RWPE2 (cell line): Measurements from ENCODE around the gene SGCG.

Experiments used
- ATAC-seq: fragments of 200-7000 bp; cut with Tn5 transposase; 3 replicates; pipeline ENCODE4 v1.9.1; 2021; ENCODE audit warnings: low read depth
- DNase-seq: peaks from one replicate; pipeline ENCODE4 v3.0.0-alpha.2; 2020; ENCODE audit warnings: low spot score
- H3K27ac ChIP-seq: fragments of 450-650 bp; 2 replicates; pipeline ENCODE4 v1.5.1; 2017; ENCODE audit warnings: mild to moderate bottlenecking; ENCODE audit not compliant: poor library complexity, severe bottlenecking
- H3K27me3 ChIP-seq: fragments of 250-450 bp; sonication (Bioruptor Pico); 2 replicates; pipeline ENCODE4 v1.5.1; 2021; ENCODE audit warnings: mild to moderate bottlenecking, moderate library complexity; ENCODE audit not compliant: insufficient read depth, poor library complexity, severe bottlenecking
- H3K36me3 ChIP-seq: fragments of 250-450 bp; sonication (Bioruptor Pico); 2 replicates; pipeline ENCODE4 v1.5.1; 2020; ENCODE audit warnings: low read depth, mild to moderate bottlenecking, moderate library complexity
- H3K4me1 ChIP-seq: fragments of 250-450 bp; sonication (Bioruptor Pico); 2 replicates; pipeline ENCODE4 v1.5.1; 2021; ENCODE audit warnings: mild to moderate bottlenecking, moderate library complexity; ENCODE audit not compliant: insufficient read depth, poor library complexity, severe bottlenecking
- H3K4me3 ChIP-seq: fragments of 250-450 bp; sonication (Bioruptor Pico); 2 replicates; pipeline ENCODE4 v1.5.1; 2021; ENCODE audit warnings: mild to moderate bottlenecking, moderate library complexity; ENCODE audit not compliant: severe bottlenecking
- H3K9me3 ChIP-seq: fragments of 250-450 bp; sonication (Bioruptor Pico); 2 replicates; pipeline ENCODE4 v1.5.1; 2021; ENCODE audit warnings: mild to moderate bottlenecking, moderate library complexity; ENCODE audit not compliant: severe bottlenecking
- TF ChIP-seq, protein P1 (sequence below): fragments of 450-650 bp; IDR thresholded peaks from one replicate; pipeline ENCODE4 v1.5.1; 2017; ENCODE audit warnings: mild to moderate bottlenecking, moderate library complexity; ENCODE audit not compliant: poor library complexity, severe bottlenecking

SGCG gene

DNA sequence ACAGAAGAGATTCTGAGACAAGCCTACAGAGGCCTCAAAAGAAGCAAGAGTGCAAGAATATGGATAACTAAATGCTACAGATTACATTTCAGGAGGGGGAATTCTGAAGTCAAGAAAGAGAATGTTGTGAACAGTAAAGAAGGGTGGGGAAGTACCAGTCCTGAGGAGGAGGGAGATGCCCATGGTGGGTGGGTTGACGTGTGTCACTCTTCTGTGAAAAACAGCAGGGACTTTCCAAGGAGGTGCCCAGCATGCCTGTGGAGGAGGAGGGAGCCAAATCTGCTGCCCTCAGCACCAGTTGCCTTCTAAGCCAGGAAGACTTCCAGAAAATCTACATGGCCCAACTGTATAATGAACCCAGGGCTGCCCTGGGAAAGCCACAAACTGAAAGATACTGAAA, 87.7 kb downstream of the SGCG start:
- Histone ChIP-seq H3K27me3 (no peaks in the 10 kb centered on the region), H3K27ac (no peak overlapping the region), H3K9me3 (no peaks in the 10 kb centered on the region), H3K36me3 (no peaks in the 10 kb centered on the region), H3K4me1 (no peaks in the 10 kb centered on the region), H3K4me3 (no peak overlapping the region)
- ATAC-seq = no peak
- TF ChIP-seq, protein P1, sequence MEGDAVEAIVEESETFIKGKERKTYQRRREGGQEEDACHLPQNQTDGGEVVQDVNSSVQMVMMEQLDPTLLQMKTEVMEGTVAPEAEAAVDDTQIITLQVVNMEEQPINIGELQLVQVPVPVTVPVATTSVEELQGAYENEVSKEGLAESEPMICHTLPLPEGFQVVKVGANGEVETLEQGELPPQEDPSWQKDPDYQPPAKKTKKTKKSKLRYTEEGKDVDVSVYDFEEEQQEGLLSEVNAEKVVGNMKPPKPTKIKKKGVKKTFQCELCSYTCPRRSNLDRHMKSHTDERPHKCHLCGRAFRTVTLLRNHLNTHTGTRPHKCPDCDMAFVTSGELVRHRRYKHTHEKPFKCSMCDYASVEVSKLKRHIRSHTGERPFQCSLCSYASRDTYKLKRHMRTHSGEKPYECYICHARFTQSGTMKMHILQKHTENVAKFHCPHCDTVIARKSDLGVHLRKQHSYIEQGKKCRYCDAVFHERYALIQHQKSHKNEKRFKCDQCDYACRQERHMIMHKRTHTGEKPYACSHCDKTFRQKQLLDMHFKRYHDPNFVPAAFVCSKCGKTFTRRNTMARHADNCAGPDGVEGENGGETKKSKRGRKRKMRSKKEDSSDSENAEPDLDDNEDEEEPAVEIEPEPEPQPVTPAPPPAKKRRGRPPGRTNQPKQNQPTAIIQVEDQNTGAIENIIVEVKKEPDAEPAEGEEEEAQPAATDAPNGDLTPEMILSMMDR = no peak
- DNase-seq = no peak

DNA sequence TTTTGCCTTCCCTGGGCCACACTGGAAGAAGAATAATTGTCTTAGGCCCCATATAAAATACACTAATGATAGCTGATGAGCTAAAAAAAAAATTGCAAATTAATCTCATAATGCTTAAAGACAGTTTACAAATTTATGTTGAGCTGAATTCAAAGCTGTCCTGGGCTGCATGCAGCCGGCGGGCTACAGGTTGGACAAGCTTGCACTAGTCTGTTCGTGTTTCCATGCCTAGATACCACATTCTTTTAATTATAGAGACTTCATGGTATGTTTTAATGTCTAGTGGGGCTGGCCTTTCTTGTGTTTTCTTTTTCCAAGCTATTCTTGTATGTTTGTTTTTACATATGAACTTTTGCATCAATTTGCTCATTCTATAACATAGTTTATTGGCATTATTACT, 90.6 kb downstream of the SGCG start:
- no peaks in the 10 kb centered on the region for H3K27me3 ChIP-seq
- DNase-seq (no peak), ATAC-seq (no peak)
- TF ChIP-seq, protein P1 = no peak
- no peaks in the 10 kb centered on the region for H3K9me3 ChIP-seq
- H3K27ac ChIP-seq = no peak overlapping the region
- no peak overlapping the region for H3K4me3 ChIP-seq
- no peaks in the 10 kb centered on the region for H3K4me1 ChIP-seq
- H3K36me3 ChIP-seq = no peaks in the 10 kb centered on the region

DNA sequence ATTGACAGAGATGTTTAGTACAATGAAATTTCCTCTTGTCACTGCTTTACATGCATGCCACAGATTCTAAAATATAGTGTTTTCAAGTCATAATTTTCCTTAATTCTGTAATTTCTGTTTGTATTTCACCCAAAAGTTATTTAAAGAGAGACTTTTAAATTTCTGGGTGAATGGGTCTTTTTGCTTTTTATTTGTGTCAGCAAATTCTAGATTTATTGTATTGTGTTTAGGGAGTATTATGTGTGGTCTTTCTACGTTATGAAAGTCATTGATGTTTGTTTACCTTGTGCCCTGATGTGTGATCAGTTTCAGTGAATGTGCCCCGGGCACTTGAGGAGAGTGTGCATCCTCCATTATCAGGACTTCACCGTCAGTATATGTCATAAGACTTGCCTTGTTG, 92.7 kb downstream of the SGCG start:
- H3K9me3 ChIP-seq = no peaks in the 10 kb centered on the region
- TF ChIP-seq, protein P1 = no peak
- no peaks in the 10 kb centered on the region for H3K4me1 ChIP-seq
- no peak for ATAC-seq
- H3K36me3 ChIP-seq = no peaks in the 10 kb centered on the region
- H3K4me3 ChIP-seq = no peak overlapping the region
- H3K27me3 ChIP-seq = no peaks in the 10 kb centered on the region
- no peak for DNase-seq
- no peak overlapping the region for H3K27ac ChIP-seq

DNA sequence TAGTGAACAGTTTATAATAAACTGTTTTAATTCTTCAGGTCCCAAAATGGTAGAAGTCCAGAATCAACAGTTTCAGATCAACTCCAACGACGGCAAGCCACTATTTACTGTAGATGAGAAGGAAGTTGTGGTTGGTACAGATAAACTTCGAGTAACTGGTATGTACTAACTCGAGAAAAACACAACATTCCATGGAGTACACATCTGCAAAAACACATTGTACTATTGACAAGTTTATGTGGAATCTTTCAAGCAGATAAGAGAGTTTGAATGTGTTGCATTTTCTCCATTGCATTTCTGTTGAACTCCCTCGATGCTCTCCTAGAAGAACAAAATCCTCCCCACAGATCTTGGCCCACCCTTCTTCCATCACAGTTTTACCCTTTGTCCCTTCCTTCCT, 98.5 kb downstream of the SGCG start:
- ATAC-seq = no peak
- Histone ChIP-seq H3K4me3 (no peak overlapping the region), H3K4me1 (no peaks in the 10 kb centered on the region), H3K36me3 (no peaks in the 10 kb centered on the region), H3K27me3 (no peaks in the 10 kb centered on the region), H3K27ac (no peak overlapping the region), H3K9me3 (no peaks in the 10 kb centered on the region)
- TF ChIP-seq, protein P1 = no peak
- no peak for DNase-seq

DNA sequence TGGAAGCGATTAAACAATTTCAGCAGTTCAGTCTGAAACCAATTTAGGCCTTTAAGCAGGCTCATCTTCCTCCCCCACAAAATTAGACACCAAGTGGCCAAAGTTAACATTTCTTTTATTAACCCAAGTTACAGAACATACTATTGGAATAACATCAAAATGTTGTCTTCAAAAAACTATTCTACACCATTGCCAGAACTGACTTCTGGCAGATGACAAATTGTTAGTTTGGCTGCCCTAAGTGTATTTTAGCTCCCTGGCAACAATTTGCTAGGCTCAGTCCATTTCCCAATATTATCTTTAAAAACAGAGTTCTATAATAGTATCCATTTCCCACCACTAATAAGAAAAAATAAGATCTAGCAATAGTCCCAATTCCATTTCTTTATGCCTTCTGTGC, 107.8 kb downstream of the SGCG start:
- H3K4me3 ChIP-seq = no peak overlapping the region
- no peaks in the 10 kb centered on the region for H3K36me3 ChIP-seq
- peaks cover 4% of the 10 kb centered on the region for H3K4me1 ChIP-seq
- no peaks in the 10 kb centered on the region for H3K9me3 ChIP-seq
- no peak overlapping the region for H3K27ac ChIP-seq
- no peak for DNase-seq
- no peak for ATAC-seq
- TF ChIP-seq, protein P1 = no peak
- no peaks in the 10 kb centered on the region for H3K27me3 ChIP-seq
